GM19043 (cell line): ENCODE measurements around the gene TADA2B.
A peak's percentile ranks its signal among the peaks of the same experiment; 100 is the strongest.

Experiments used
- ATAC-seq: cut with Tn5 transposase; IDR thresholded peaks from one replicate; pipeline ENCODE4 v1.9.1; 2021; ENCODE audit warnings: low read depth; ENCODE audit not compliant: unreplicated experiment

The TADA2B gene

GRCh38 chr4:7034262-7035081 lies 8.7 kb upstream of the TADA2B start:
- no peak for ATAC-seq

- no peak for ATAC-seq
Measured at GRCh38 chr4:7037425-7037824, 5.7 kb upstream of the TADA2B start.

DNA sequence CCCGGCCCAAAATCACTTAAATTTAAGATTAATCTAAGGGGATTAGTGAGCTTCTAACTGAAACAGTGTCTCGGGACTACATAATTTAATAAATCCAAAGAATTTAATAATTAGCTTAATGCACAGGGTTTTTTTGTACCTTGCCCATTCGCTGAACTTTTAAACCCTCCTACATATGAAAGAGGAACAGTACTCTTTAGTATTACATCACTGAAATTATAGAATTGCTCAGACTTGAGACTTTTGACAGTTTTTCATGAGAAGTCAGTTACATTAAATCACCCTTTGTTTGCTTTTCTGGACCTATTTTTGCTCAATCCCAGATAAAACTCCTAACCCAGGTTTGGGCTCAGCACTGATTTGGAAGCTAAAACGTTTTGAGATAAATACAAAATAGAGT lies 2.4 kb upstream of the TADA2B start:
- ATAC-seq = no peak

DNA sequence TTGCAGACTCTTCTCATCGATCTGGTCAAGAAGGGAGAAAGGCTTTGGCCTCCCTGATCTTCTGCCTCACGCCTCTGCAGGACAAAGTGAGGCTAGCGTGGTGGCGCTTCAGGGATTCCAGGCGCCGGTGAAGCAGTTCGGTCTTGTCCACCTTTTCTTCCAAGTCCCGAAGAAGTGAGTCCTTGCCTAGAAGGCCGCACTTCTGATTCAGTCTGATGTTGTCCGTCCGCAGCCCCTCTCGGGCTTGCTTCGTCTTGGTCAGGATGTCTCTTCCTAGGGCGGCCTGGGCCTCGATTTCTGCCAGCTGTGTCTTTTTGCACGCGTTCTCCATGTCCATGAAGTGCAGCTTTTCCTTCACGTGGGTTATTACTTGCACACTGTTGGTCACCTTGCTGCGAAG lies 1.9 kb upstream of the TADA2B start:
- no peak for ATAC-seq

- ATAC-seq = no peak
Measured at GRCh38 chr4:7041801-7042502, 1.2 kb upstream of the TADA2B start.

DNA sequence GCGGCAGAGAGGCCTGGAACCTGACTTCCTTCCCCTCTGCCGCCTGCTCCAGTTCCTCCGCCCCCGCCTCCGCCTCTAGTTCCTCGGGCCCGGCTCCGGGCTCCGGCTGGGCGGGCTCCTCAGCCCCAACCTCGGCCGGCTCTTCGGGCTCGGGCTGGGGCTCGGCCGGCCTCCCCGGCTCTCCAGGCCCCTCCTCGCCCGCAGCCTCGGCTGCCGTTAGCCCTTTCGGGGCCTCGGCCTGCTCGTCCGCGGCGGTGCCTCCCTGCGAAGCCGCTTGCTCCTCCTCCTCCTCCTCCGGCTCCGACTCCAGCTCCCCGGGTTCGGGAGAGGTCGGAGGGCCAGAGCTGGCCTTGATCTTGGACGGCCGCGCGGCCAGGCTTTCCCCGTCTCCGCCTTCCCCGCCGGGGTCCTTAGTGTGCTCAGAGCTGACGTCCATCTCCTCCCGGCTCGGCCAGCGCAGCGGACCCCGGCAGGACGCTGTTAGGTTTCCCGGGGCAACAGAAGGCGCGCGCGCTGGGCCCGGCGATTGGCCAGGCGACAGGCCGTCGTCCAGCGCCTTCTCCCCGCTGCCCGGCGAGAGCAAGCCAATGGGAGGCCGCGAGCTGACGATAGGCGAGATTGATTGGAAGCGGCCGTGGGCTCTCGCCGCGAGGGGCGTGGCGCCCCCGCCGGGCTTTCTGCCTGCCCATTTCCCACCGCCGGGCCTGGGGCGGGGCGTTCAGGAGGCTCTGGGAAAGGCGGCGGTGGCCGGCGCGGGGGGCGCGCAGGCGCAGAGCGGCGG lies 479 bp upstream of the TADA2B start:
- ATAC-seq = peak; percentile 61

- ATAC-seq = no peak
Measured at GRCh38 chr4:7044137-7044930, 1.2 kb downstream of the TADA2B start.

- no peak for ATAC-seq
Measured at GRCh38 chr4:7045553-7045952, 2.4 kb downstream of the TADA2B start.

DNA sequence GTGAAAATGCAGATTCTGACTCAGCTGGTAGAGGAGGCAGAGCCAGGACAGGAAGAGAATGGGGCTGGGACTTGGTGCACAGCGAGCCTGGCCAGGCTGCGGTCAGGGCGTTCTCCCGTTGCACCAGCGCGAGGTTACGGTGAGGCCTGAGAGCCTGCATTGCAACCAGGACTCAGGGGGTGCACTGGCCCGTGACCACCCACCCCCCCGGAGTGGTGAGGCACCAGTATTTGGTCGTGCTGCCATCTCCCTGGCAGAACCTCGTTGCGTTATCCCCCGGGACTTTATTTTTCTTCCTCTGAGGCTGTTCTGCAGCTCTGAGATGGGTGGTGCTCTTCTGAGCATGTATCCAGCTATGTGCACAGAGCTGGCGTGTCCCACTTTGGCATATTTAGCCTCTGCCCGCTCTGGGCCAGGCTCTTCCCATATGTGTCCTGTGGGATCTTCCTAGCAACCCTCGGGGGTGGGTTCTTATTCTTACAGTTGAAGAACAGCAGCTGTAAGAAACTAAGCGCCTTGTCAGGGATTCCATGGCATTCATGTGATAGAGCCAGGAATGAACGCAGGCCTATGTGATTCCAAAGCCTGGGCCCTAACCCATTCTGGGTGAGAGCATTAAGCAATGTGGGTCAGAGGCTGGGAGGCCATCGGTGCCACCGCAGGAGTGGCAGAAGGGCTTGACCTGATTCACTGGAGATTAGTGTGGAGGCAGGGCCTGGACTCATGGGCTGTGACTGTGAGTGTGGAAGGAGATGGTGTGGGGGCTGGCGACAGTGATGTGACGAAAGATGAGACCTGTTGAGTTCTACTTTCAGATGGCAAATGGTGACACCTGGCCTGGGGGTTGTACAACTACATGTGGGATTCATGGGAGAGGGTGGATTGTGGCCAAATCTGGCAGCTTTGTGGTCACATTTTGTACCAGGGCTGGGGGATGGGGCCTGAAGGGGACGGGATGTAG lies 3.1 kb downstream of the TADA2B start:
- ATAC-seq = peak; percentile 29

DNA sequence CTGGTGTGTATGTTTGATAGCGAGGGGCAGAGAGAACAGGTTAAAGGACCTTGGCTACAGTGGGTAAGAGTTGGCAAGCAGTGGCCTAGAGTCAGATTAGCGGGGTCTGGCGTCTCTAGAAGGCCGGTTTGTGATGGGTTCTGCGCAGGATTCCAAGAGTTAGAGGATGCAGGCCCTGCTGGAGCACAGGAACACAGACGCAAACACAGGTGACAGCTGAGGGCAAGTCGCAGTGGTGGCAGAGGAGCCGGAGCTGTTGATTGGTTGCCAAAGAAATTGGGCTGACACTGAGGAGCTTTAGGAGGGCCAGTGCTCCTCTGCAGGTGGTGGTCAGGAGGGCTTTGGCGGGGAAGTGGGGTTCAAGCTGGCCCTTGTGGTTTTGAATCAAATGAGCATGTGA lies 3.8 kb downstream of the TADA2B start:
- no peak for ATAC-seq

- ATAC-seq = no peak
Measured at GRCh38 chr4:7048642-7049041, 5.5 kb downstream of the TADA2B start.

- ATAC-seq = no peak
Measured at GRCh38 chr4:7049295-7049694, 6.1 kb downstream of the TADA2B start.

DNA sequence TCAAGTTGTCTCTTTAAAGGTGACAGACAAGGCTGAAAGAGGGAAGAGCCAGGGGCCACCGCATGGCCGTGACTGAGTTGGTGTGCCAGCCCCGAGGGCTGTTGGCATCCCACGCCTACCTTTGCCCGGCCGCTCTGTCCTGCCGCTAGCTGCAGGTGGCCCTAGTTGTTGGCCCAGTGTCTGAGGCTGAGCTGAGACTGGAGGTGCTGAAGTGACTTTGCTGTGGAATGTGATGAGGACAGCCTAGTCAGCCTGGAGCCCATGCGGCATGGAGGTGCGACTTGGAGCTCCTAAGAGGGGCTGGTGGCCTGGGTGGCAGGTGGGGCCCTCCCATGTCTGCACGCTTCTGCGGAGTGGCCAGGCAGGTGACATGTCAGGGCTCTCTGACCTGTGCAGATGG lies 6.6 kb downstream of the TADA2B start:
- no peak for ATAC-seq

DNA sequence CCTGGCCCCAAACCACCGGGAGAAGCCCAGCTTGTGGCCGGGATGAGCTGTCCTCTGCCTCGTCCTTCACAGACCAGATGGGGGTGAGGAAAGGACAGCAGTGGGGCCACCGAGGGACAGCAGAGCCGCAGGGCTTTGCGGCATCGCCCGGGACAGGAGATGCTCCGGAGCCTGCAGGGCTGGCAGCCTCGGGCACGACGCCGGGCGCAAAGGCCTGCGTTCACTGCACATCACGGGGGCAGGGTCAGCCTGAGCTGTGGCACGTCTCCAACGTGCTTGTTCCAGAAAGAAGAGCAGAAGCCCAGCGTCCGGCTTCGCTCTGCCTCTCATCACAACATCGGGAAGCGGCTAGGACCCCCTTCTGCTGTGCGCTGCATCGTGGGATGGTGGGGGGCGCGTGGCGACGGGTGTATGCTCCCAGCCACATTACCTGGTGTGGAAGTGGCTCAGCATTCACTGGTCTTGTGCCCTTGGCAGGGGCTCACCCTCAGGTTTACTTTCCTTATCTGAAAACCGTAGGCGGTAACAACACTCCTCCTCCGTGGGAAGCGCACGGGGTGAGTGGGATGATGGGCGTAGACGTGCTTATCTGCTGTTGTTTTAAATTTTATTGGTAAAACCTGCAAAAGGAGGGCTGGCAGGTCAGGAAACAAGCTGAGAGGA lies 7.4 kb downstream of the TADA2B start:
- no peak for ATAC-seq

DNA sequence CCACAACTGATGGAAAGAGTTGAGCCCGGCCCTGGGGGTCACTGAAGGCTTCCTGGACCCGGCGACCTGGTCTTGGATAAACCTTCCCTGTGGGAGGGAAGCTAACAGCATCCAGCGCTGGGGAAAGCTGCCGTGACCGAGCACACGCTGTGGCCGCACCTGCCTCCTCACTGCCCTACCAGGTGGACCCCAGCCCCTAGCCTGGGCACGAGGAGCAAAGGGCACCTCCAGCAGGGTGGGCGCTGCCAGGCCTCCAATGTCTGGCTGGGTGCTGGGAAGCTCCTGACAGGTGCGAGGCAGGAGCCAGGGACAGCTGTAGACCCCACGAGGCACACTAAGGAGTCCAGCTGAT lies 7.9 kb downstream of the TADA2B start:
- ATAC-seq = no peak

DNA sequence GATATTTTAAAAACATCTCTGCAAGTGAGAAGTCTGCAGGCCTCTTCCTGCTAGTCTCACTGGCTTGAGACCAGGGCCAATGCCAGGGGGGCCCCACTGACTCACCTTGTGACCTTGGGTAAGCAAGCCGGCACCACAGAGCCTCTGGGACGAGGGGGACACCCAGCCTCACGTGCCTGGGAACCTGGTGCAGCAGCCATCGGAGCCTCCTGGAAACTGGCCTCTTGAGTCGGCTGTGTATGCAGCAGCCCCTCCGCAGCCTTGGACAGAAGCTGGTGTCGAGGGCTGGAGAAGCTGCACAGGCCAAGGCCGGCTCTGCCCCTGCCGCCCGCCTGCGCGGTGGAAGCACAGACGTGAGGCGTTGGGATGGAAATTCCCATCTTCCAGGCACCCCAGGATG lies 8.7 kb downstream of the TADA2B start:
- no peak for ATAC-seq

DNA sequence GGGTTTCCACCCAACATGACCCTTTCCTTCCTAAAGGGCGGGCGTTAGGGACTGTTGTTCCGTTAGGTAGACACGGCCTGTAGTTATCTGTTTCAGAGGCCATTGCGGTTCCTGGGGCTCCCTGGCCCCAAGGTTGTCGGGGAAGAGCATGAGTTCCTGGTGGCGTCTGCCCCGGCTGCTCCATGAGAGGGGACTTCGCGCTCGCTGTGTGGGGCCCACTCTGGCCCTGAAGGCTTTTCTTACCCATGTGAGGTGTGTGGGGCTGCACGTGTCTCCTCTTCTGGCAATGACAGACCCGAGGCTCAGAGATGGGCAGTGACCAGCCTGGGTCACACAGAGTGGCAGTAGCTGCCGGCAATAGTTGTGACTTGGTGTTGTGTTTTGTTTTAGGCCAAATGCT lies 9.1 kb downstream of the TADA2B start:
- no peak for ATAC-seq

GRCh38 chr4:7052923-7053715 lies 9.9 kb downstream of the TADA2B start:
- no peak for ATAC-seq
